Upper lobe of left lung (tissue), 4 donors: ENCODE measurements around the gene LINGO1.

Experiments used
- POLR2A ChIP-seq, 4 donors: fragments of 450-650 bp; IDR thresholded peaks; one replicate each; pipeline ENCODE4 v1.5.1; 2016 to 2017; ENCODE audit warnings: antibody characterized with exemption in 4 of 4, mild to moderate bottlenecking in 2 of 4
- POLR2AphosphoS5 ChIP-seq, 2 donors: sonication (generic); formaldehyde crosslinking; IDR thresholded peaks; one replicate each; pipeline ENCODE4 v1.5.1; 2017; ENCODE audit warnings: antibody characterized with exemption in 2 of 2
- TF ChIP-seq, protein P1 (sequence below), 6 experiments: fragments of 450-650 bp in 4 of 6; fragments of 200-600 bp in 2 of 6; sonication (generic) in 2 of 6; IDR thresholded peaks; one replicate each; pipeline ENCODE4 v1.5.1; 2016 to 2019; ENCODE audit warnings: antibody characterized with exemption in 6 of 6

DNA sequence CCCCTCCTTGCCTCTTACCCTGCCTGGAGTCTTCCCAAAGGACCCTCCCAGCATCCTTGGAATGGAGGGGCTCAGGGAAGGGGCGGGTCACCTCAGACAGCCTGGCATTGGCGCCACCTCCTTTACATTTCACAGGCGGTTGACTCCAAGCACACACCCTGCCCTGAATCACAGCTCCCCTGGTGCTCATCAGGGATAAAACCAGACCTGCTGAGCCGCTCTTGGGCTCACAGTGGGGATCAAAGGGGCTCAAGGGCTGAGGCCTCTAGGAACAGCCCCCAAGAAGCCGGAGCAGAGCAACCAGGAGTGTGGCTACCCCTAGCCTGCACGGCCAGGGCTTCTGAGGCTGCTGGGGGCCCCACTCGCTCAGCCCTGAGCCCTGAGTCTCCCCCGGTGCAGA is 16.6 kb downstream of the LINGO1 start:
- TF ChIP-seq POLR2A (IDR thresholded peaks at IDR 0.05): no peak
- TF ChIP-seq, protein P1, sequence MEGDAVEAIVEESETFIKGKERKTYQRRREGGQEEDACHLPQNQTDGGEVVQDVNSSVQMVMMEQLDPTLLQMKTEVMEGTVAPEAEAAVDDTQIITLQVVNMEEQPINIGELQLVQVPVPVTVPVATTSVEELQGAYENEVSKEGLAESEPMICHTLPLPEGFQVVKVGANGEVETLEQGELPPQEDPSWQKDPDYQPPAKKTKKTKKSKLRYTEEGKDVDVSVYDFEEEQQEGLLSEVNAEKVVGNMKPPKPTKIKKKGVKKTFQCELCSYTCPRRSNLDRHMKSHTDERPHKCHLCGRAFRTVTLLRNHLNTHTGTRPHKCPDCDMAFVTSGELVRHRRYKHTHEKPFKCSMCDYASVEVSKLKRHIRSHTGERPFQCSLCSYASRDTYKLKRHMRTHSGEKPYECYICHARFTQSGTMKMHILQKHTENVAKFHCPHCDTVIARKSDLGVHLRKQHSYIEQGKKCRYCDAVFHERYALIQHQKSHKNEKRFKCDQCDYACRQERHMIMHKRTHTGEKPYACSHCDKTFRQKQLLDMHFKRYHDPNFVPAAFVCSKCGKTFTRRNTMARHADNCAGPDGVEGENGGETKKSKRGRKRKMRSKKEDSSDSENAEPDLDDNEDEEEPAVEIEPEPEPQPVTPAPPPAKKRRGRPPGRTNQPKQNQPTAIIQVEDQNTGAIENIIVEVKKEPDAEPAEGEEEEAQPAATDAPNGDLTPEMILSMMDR (IDR thresholded peaks at IDR 0.05): no peak
- TF ChIP-seq POLR2AphosphoS5 (IDR thresholded peaks at IDR 0.05): no peak
